ENCODE data around the gene CST3.
"Not testable (repeated sequence)": the region's sequence is repeated elsewhere in the genome, so short reads cannot be mapped to it uniquely, and the experiment has no call there.

The CST3 gene

DNA sequence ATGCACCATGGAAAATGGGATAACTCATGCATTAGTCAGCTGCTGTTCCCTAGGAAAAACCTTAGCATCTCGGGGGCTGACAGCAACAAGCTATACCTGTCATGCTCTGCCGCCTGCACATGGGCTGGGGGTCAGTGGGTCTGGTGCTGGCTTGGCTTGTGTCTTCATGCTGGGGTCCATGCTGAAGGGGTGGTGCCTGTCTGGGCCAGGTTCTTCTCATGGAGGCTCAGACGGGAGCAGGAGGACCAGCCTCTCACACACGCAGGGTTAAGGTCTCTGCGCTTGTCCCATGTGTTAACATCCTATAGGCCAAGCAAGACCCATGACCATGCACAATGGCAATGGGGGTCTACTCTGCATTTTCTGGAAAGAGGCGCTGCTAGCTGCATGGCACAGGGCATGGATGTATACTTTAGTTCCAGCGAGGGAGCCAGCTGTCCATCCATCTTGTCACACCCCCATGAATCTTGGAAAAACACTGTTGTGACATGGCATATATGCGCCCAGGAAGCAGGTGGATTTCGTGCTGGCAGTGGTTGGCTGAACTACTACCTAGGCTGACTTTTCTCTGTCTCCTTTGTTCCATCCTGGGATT lies 24.6 kb upstream of the CST3 start:
- no peak for DNase-seq (ENCODE audit: low read depth)

DNA sequence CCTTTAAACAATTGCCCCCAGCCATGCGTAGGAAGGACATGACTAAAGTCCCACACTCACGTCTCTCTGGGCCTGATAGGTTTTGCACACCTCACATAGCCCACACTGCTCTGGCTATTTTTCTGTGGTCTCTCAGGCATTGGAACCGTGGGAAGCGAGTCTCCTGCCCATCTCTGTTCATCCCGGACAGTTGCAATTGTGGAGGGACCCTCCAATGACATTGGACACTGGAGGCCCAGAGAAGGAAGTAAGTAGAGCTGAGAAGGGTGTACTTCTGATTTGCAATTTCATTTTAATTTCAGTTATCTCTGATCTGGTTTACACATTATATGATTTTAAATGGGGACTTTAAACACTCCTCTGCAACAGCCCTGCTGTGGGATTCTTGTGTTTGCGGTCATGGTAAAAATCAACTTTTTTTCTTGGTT lies 23.3 kb upstream of the CST3 start:
- no peak for DNase-seq (ENCODE audit: low read depth)

DNA sequence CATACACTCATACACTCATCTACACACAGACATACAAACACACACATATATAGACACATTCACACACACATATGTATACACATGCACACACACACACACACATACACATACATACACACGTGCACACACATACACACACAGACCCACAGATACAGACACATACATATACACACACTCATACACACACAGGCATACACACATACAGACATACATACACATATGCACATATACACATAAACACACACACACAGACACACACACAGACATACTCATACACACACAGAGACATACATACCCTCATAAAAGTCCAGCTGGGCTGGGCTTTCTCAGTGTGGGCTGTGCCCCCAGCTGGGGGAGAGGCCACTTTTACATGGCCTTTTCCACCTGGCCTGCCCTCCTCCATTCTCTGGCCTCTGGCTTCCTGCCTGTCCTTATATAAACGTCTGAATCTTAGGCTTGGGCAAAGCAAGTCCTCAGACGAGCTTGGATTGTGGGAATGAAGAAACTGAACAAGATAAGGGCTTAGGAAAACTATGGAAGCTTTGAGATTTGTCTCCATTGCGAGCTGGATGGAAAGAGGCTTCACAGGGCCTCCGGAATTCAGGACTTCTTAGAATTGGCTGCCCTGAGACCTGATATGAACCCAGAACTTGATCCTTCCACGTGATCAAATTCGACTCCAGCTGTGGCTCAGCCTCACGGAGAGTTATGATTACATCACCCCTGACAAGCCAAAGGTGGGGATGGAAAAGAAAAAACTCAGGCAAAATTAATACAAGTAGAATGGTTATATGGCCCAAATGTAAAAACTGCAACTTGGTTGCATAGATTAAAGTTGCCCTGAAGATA lies 22.5 kb upstream of the CST3 start:
- no peak for DNase-seq (ENCODE audit: low read depth)

DNA sequence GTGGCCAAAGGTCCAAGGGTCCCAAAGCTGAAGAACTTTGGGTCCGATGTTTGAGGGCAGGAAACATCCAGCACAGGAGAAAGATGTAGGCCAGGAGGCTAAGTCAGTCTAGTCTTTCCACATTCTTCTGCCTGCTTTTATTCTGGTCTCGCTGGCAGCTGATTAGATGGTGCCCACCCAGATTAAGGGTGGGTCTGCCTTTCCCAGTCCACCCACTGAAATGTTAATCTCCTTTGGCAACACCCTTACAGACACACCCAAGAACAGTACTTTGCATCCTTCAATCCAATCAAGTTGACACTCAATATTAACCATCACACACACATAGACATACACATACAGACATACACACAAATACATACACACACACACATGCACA lies 21.8 kb upstream of the CST3 start:
- DNase-seq (ENCODE audit: low read depth): not testable (repeated sequence)

DNA sequence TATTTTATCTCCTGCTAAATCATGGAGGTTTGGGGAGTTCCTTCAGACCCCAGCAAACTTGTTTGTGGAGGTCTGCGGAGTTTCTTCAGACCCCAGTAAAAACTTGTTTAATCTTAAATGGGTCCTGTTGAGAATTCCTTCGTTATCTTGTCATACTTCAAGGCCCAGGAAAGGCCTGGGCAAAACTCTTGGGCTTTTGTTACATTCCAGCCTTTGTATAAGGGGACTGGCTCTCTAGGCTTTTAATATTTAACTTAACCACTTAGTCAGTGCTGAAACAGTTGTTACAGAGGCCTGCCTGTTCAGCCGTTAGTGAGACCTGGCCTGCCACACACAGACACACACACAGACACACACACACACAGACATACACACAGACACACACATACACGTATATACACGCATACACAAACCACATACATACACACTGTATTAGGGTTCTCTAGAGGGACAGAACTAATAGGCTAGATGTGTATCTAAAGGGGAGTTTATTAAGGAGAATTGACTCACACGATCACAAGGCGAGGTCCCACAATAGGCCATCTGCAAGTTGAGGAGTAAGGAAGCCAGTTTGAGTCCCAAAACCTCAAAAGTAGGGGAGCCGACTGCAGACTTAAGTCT lies 21.3 kb upstream of the CST3 start:
- no peak for DNase-seq (ENCODE audit: low read depth)

DNA sequence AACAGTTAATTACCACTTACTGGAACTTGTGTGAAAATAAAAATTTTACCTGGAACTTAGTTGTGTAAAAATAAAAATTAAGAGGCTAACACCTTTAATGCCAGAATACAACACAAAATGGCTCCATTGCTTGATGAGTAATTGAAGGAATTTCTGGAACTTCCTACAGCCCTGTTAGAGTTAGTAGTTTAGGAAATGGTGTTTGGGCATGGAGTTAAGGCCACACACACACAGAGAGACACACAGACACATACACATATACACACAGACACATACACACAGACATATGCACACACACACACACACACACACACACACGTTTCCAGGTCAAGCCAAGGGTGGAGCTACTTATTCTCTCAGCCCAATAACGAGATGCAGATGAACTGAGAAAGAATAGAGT lies 20.6 kb upstream of the CST3 start:
- DNase-seq (ENCODE audit: low read depth): no peak

DNA sequence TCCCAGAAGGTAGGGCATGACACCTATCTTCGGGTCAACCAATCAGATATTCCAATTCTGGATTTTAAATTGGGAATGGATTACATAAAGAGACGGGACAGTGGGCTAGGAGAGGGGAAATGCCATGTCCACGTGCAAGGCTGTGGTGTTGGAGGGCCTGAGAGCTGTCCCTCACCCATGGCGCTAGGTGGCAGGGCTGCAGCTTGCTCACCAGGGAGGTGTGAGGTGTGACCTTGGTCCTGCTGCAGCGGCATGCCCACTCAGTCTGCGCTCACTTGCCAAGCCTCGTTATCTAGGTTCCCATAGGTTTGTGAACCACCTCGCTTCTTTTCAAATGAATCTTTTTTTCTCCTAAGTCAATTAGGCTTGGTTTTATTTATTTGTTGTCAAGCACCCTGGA lies 19.4 kb upstream of the CST3 start:
- DNase-seq (ENCODE audit: low read depth): no peak

DNA sequence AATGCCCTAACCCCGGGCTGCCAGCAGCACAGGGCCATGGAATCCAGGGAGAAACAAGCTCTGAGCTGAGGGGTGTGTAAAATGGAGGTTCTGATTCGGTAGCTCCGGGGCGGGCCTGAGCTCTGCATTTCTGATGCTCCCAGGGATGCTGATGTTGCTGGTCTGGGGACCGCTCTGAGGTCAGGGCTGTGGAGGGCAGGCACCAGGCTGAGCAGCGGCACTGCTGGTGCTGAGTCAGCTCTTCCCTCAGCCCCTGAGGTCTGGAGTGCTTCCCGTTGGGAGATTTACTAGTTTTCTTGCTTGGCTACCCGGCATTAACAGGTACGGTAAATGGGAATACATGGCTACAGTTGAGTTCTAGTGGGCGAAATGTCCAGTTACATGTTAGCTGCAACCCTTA lies 18.6 kb upstream of the CST3 start:
- no peak for DNase-seq (ENCODE audit: low read depth)

DNA sequence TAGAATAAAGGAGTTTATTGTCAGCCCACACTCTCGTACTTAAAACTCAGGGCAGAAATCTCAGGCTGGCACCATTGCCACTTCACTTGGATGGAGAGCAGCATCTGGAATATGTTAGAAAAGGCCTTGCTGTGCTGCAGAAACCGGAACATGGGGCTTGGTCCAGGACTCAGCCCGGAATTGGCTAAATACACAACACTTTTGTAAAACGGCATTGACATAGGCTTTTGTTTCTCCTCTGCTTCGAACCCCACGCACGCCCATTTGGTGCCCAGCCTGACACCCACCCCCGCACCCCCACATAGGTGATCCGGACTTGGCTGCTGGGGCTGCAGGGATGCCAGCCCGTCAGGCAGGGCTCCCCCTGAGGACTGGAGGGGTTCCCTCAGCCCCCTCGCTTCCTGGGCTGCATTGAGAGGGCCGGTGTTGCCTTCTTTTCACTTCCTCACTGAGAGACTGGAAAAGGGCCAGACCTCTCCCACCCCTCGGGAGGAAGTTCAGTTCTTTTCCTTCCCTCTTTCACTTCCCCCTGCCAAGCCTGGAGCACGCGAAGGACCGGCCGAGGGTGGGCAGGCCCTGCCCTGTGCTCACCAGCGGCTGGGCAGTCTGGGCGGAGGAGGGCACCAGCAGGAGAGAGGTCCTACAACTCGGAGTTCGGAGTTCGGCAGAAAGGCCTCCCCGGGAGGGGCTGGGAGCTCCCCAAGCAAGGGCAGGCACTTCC lies 17.9 kb upstream of the CST3 start:
- no peak for DNase-seq (ENCODE audit: low read depth)

DNA sequence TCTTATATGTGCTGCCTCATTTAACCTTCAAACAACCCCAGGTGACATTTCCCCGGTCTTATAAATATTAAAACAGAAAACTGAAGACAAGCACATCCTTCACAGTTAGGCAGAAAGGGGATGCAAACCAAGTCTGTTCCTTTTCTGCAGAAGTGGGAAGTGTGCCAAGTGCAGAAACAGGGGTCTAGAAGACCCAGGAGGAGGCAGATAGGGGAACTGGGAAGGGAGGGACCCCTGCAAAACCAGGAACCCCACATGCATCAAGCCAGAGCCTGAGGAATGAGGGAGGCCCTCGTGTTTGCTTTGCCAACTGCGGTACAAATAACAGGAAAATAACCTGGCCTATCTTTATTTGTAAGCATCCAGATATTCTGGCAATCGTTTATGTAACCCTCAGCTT lies 17.0 kb upstream of the CST3 start:
- DNase-seq (ENCODE audit: low read depth): no peak

DNA sequence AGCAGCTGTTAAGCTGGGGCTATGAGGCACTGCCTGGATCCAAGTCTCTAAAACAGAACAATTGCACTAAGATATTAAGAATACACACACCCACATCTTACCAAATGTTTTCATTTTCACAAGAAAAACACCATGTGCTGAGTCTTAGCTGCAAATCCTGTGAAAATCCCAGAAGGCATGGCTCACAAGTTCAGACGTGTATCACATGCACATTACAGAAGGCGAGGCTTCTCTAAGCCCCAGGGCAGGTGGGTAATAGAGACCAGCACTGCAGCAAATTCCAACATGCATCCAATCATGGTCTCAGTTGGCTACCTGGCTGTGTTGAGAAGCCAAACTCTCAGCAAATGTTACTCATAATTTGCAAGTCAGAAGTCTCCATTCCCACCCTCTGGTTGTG lies 16.2 kb upstream of the CST3 start:
- no peak for DNase-seq (ENCODE audit: low read depth)

DNA sequence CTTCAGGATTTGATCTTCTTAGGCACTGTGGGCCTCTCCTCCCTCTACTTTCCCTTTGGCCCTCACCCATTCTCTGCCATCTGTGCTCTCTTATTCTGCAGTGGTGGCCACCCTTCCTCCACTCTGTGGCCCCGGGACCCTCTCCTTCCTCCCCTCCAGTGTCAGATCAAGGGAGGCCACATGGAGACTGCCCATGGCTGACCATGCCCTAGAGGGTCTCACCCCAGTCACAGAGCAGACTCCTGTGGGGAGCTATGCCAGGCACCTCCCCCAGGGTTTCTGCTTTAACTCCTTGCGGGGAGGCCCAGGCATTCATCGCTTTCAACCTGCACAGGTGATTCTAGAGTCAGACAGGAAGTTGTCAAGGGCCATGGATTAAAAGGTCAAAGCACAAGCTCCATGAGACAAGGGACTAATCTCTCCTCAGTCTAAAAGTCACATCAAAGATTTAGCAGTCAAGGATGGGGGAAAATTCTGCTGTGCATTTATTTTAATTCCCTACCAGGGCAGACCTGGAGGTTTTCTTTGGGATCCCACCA lies 15.7 kb upstream of the CST3 start:
- DNase-seq (ENCODE audit: low read depth): no peak

DNA sequence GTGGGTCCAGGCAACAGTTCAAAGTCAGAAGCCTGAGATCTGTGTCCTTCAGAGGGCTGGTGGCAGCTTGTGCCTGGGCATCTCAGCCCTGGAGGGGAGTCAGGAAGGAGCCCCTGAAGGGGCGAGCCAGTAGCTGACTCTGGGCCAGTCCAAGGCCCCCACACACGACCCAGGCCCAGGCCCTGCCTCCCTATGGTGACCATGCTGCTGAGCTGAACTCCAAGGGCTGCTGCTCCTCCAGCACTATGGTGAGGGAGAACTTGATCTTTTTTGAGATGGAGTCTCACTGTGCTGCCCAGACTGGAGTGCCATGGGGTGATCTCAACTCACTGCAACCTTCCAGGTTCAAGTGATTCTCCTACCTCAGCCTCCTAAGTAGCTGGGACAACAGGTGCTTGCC lies 15.2 kb upstream of the CST3 start:
- no peak for DNase-seq (ENCODE audit: low read depth)

DNA sequence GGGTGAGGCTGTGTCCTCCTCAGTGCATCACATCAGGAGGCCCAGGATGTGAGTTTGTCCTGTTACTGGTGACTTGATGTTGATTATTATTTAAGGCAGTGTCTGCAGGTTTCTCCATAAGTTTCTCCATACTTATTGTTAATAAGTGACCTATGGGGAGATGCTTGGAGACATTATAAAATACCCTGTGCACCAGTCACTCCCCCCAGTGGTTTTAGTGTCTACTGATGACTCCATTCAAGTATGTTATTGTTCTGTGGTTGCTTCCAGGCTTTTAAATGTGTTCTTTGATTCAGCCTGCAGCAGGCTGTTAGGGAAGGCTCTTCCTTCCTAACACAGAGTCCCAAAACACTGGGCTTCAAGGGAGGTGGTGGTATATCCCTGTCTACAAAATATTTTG lies 14.6 kb upstream of the CST3 start:
- DNase-seq (ENCODE audit: low read depth): no peak

DNA sequence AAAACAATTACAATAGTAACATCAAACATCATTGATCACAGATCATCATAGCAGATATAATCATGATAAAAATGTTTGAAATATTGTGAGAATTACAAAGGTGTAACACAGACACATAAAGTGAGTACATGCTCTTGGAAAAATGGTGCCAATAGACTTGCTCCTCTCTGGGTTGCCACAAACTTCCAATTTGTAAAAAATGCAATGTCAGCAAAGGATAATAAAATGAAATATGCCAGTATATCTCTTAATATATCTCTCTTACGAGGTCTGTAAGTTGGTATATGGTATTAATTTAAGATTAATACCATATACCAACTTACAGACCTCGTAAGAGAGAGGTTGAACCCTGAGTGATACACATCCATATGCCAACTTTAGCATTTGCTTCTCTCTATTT lies 13.4 kb upstream of the CST3 start:
- no peak for DNase-seq (ENCODE audit: low read depth)

DNA sequence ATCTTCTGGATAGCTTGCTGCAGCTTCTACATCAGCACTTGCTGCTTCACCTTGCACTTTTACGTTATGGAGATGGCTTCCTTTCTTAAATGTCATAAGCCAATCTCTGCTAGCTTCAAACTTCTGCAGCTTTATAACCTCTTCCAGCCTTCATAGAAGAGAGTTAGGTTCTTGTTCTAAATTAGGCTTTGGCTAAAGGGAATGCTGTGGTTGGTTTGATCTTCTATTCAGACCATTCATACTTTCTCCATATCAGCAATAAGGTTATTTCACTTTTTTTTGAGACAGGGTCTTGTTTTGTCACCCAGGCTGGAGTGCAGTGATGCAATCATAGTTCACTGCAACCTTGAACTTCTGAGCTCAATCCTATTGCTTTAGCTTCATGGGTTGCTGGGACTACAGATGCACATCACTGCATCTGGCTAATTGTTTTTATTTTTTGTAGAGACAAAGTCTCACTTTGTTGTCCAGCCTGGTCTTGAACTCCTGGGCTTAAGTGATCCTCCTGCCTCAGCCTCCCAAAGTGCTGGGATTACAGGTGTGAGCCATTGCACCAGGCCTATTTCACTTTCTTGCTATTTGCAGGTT lies 12.2 kb upstream of the CST3 start:
- no peak for DNase-seq (ENCODE audit: low read depth)

DNA sequence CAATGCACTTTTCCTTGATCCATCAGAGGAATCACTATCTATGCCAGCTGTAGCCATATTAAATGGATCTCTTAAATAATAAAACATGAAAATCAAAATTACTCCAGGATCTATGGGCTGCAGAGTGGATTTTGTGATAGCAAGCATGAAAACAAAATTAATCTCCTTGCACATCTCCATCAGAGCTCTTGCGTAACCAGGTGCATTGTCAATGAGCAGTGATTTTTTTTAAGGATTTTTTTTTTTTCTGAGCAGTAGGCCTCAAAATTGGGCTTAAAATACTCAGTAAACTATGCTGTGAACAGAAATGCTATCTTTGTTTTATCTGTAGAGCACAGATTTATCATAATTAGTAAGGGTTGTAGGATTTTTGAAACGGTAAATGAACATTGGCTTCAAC lies 11.5 kb upstream of the CST3 start:
- DNase-seq (ENCODE audit: low read depth): no peak

DNA sequence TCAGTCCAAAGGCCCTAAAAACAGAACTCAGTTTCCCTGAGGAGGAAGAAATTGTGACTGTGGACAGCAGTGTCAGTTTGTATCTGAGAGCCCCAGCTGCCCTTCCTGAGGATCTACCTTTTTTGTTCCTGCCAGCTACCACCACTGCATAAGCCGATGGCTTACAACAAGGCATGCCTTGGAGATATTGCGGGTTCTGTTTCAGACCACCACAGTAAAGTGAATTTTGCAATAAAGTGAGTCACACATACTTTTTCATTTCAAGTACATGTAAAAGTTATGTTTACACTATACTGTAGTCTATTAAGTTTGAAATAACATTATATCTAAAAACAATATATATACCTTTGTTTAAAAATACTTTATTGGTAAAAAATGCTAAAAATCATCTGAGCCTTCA lies 9.6 kb upstream of the CST3 start:
- no peak for DNase-seq (ENCODE audit: low read depth)

DNA sequence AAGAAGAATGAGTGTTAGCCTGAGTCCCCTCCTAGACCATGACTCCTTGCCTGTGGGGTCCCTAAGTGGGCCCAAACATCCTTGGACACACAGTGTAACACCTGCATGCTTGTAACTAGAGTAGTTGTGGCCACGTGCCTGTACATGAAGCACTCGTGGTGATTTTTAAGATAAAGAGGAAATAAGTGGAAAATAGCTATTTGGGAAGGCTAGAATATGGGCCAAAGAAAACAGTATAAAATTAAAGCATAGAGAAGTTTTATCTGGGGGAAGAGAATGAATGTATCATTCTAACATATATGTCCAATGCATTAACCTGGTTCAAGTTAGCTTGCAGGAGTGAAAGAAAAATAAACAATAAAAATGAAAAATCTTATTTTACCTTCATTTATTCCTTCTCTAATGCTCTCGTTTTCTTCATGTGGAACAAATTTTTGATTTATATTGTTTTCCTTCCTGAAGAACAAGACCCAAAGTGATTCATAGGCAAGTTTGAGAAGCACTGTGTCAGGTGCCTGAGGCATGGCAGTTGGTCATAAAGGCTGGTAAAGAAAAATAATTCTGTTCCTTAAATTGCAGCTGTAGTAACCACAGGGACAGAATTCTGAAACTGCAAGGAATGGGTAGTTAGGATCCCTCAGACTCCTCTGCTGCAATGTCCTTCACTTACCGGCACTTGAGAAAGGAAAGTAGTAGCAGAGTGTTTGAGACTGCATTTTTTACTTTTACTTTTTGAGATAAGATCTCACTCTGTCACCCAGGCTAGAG lies 8.5 kb upstream of the CST3 start:
- no peak for DNase-seq (ENCODE audit: low read depth)

DNA sequence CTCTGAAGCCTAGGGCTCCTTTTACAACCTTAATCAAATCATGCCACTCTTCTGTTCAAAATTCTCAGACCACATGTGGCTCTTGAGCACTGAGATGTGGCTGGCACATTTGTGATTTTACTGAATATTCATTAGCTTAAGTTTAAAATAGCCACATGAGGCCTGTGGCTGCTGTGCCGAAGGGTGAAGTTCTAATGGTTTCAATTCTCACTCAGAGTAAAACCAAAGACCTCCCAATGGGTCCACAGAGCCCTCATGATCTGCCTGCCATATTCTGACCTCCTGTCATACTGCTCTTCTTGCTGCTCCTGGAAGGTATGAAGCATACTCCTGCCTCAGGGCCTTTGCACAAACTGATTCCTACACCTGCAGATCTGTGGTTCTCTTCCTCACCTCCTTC lies 7.8 kb upstream of the CST3 start:
- DNase-seq (ENCODE audit: low read depth): no peak

DNA sequence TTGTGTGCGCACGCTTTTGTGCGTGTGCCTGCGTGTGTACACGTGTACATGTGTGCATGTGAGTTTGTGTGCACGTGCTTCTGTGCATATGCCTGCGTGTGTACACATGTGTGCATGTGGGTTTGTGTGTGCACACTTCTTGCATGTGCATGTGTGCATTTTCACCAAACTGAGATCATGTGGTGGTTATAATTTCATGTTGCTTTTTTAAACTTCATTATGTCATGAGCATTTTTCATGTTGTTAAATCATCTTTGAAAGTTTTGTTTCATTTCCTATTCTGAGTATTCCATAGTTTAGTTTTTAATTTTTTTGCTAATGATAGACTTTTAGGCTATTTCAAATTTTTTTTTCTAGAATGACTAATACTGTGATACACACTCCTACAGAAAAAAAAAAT lies 6.4 kb upstream of the CST3 start:
- DNase-seq (ENCODE audit: low read depth): no peak

DNA sequence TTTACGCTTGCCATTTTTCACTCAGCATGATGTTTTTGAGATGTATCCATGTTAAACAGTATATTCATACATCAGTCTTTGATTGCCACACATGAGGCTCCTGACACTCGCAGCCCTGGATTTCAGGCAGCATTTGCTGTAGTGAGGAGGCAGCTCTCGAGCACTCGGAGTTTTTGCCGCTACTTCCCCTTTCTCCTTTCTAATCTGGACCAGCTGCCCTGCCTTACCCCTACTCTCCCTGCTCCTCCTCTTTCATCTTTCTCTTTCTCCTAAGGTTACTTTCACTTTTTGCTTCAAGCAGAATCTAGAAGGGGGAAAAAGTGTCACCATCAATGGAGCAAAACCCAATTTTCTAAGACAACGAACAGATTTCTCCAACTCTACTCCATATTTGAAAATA lies 5.9 kb upstream of the CST3 start:
- no peak for DNase-seq (ENCODE audit: low read depth)
